IMR-90 (cell line): ENCODE measurements around the gene DNMT3A. TPM values are rescaled to one million over a fixed set of nuclear protein-coding genes. Genes with fewer than 3 reads are reported as not detected.

Source experiments
- ATAC-seq: fragments of 200-7000 bp; cut with Tn5 transposase; 2 replicates; pipeline ENCODE4 v1.9.1; 2020; ENCODE audit warnings: low read depth, mild to moderate bottlenecking, moderate library complexity
- BruUV-seq: library from RNA; stranded (reverse); fragments of 400-500 nt; replicated peaks from 2 replicates; lab custom pipeline; 2021; lab: Mats Ljungman, UMichigan
- CTCF ChIA-PET: fragments of 300-600 bp; formaldehyde crosslinking; extraction: SDS; loops from one replicate; lab custom pipeline; 2021; ENCODE audit warnings: antibody characterized with exemption; lab: Yijun Ruan, JAX
- POLR2A ChIA-PET: fragments of 300-600 bp; sonication (Branson Sonifier 250); formaldehyde crosslinking; loops from one replicate; lab custom pipeline; 2022; ENCODE audit warnings: antibody characterized with exemption; ENCODE audit not compliant: unreplicated experiment; lab: Charles Lee
- DNase-seq: peaks from one replicate; pipeline ENCODE4 v3.0.0; 2013
- H2AFZ ChIP-seq: replicated peaks from 2 replicates; pipeline ENCODE3; 2013; ENCODE audit warnings: low read length, mild to moderate bottlenecking; ENCODE audit not compliant: poor library complexity
- H2AK5ac ChIP-seq: 2 replicates; pipeline ENCODE4 v1.6.1; 2013; ENCODE audit warnings: low read depth, low read length, inconsistent platforms
- H2AK9ac ChIP-seq: replicated peaks from 2 replicates; pipeline ENCODE3; 2013; ENCODE audit warnings: mild to moderate bottlenecking, low read depth, low read length, moderate library complexity; ENCODE audit not compliant: poor library complexity
- H2BK120ac ChIP-seq: 2 replicates; pipeline ENCODE4 v1.6.1; 2013; ENCODE audit warnings: low read depth, low read length, inconsistent platforms
- H2BK15ac ChIP-seq: 3 replicates; pipeline ENCODE4 v1.6.1; 2013; ENCODE audit warnings: low read depth, low read length, inconsistent platforms
- H2BK20ac ChIP-seq: 2 replicates; pipeline ENCODE4 v1.6.1; 2013; ENCODE audit warnings: low read depth, mild to moderate bottlenecking, inconsistent platforms, low read length, moderate library complexity
- H2BK5ac ChIP-seq: 2 replicates; pipeline ENCODE4 v1.6.1; 2013; ENCODE audit warnings: mild to moderate bottlenecking, low read depth, low read length, inconsistent platforms; ENCODE audit not compliant: poor library complexity, severe bottlenecking
- H3K14ac ChIP-seq: replicated peaks from 2 replicates; pipeline ENCODE4 v1.6.1; 2013; ENCODE audit warnings: low read depth, low read length, inconsistent platforms
- H3K18ac ChIP-seq: 2 replicates; pipeline ENCODE4 v1.6.1; 2013; ENCODE audit warnings: low read depth, low read length, control low read depth
- H3K23ac ChIP-seq: 2 replicates; pipeline ENCODE4 v1.6.1; 2013; ENCODE audit warnings: low read depth, low read length, inconsistent platforms
- H3K27ac ChIP-seq: 2 replicates; pipeline ENCODE4 v1.5.1; 2013; ENCODE audit warnings: mild to moderate bottlenecking, control low read depth, low read length; ENCODE audit not compliant: insufficient read depth
- H3K27me3 ChIP-seq: 2 replicates; pipeline ENCODE4 v1.6.1; 2013; ENCODE audit warnings: low read length; ENCODE audit not compliant: control insufficient read depth, insufficient read depth
- H3K36me3 ChIP-seq: 2 replicates; pipeline ENCODE4 v1.6.1; 2013; ENCODE audit warnings: low read length, mixed read lengths; ENCODE audit not compliant: control insufficient read depth, insufficient read depth
- H3K4ac ChIP-seq: 2 replicates; pipeline ENCODE4 v1.6.1; 2013; ENCODE audit warnings: low read depth, low read length, inconsistent platforms
- H3K4me1 ChIP-seq: 2 replicates; pipeline ENCODE4 v1.6.1; 2013; ENCODE audit warnings: low read length, mixed read lengths; ENCODE audit not compliant: control insufficient read depth, insufficient read depth
- H3K4me2 ChIP-seq: 2 replicates; pipeline ENCODE4 v1.6.1; 2013; ENCODE audit warnings: low read depth, mild to moderate bottlenecking, control low read depth, low read length, moderate library complexity
- H3K4me3 ChIP-seq: 2 replicates; pipeline ENCODE4 v1.5.1; 2013; ENCODE audit warnings: low read depth, mild to moderate bottlenecking, control low read depth, low read length, moderate library complexity; ENCODE audit not compliant: insufficient read depth
- H3K56ac ChIP-seq: 2 replicates; pipeline ENCODE4 v1.6.1; 2013; ENCODE audit warnings: low read length, inconsistent platforms; ENCODE audit not compliant: insufficient read depth; ENCODE audit errors: extremely low read depth
- H3K79me1 ChIP-seq, 2 experiments: 2 replicates each; pipeline ENCODE4 v1.6.1; 2013; ENCODE audit warnings: low read length in 2 of 2, inconsistent platforms in 1 of 2, low read depth in 1 of 2
- H3K9ac ChIP-seq: 2 replicates; pipeline ENCODE4 v1.6.1; 2013; ENCODE audit warnings: low read depth, low read length, control low read depth
- H3K9me1 ChIP-seq: 2 replicates; pipeline ENCODE4 v1.6.1; 2013; ENCODE audit warnings: low read length, inconsistent platforms; ENCODE audit not compliant: insufficient read depth
- H3K9me3 ChIP-seq: 2 replicates; pipeline ENCODE4 v1.6.1; 2013; ENCODE audit warnings: low read length; ENCODE audit not compliant: control insufficient read depth, insufficient read depth
- H4K20me1 ChIP-seq: 2 replicates; pipeline ENCODE4 v1.6.1; 2013; ENCODE audit warnings: low read length, inconsistent platforms; ENCODE audit not compliant: insufficient read depth
- H4K5ac ChIP-seq: 2 replicates; pipeline ENCODE4 v1.6.1; 2013; ENCODE audit warnings: mild to moderate bottlenecking, low read depth, low read length, control low read depth
- H4K8ac ChIP-seq, 2 experiments: 2 replicates each; pipeline ENCODE4 v1.6.1; 2013; ENCODE audit warnings: low read depth in 2 of 2, low read length in 2 of 2, control low read depth in 1 of 2, inconsistent platforms in 1 of 2
- H4K91ac ChIP-seq: 2 replicates; pipeline ENCODE4 v1.6.1; 2013; ENCODE audit warnings: low read depth, low read length, inconsistent platforms; ENCODE audit not compliant: insufficient read depth
- MAFK ChIP-seq: IDR thresholded peaks from 2 replicates; pipeline ENCODE4 v1.6.1; 2012; ENCODE audit warnings: low read depth, low read length, improper control_type of control experiment
- POLR2A ChIP-seq: IDR thresholded peaks from 2 replicates; pipeline ENCODE4 v1.6.1; 2012; ENCODE audit warnings: mild to moderate bottlenecking, low read depth, low read length
- WGBS, 2 experiments: methylation state at CpG; one replicate each; pipeline versions ENCODE4 v1.1.5 to v1.1.7; 2013; ENCODE audit warnings: missing lambda C conversion rate in 2 of 2; ENCODE audit not compliant: insufficient read length in 1 of 2; ENCODE audit errors: extremely low coverage in 2 of 2; 5-methylcytosine and 5-hydroxymethylcytosine counted together
- dilution Hi-C: fragments of 300-500 bp; cut with HindIII; formaldehyde crosslinking; loops from one replicate; pipeline ENCODE4 v1.14.3; 2018; ENCODE audit warnings: low sequenced_read_pairs; ENCODE audit not compliant: unreplicated experiment
- in situ Hi-C: fragments of 300-500 bp; cut with MboI; formaldehyde crosslinking; loops from 3 replicates; pipeline ENCODE4 v1.14.3; 2019; ENCODE audit warnings: low sequenced_read_pairs, inconsistent platforms, mixed read lengths
- intact Hi-C: fragments of 100-400 bp; cut with micrococcal nuclease; formaldehyde crosslinking; loops from 2 replicates; pipeline ENCODE4 v1.10.0; 2022
- polyA plus RNA-seq, 3 experiments: library from polyadenylated mRNA; depleted of rRNA; stranded (reverse); fragments of >200 nt; gene quantifications; 2 replicates each; pipeline ENCODE4 v1.2.3, GENCODE V29; 2012; ENCODE audit warnings: low replicate concordance in 1 of 3
- total RNA-seq: library from RNA; depleted of rRNA; stranded (reverse); fragments of >200 nt; gene quantifications from 2 replicates; pipeline ENCODE4 v1.2.3, GENCODE V29; 2012
- TF ChIP-seq, protein P1 (sequence below): conservative IDR thresholded peaks from 2 replicates; pipeline ENCODE4 v1.5.1; 2012; ENCODE audit warnings: mild to moderate bottlenecking, low read depth, low read length, improper control_type of control experiment
- TF ChIP-seq, protein P2 (sequence below): fragments of 150-350 bp; IDR thresholded peaks from 2 replicates; pipeline ENCODE4 v1.6.1; 2017; ENCODE audit warnings: mild to moderate bottlenecking, antibody characterized with exemption, low read length, low read depth

The DNMT3A gene
- total and polyA plus RNA-seq, 2 of the 4 experiments (the other 2 are of a cell fraction) = 4.4 to 9.7 TPM

DNA sequence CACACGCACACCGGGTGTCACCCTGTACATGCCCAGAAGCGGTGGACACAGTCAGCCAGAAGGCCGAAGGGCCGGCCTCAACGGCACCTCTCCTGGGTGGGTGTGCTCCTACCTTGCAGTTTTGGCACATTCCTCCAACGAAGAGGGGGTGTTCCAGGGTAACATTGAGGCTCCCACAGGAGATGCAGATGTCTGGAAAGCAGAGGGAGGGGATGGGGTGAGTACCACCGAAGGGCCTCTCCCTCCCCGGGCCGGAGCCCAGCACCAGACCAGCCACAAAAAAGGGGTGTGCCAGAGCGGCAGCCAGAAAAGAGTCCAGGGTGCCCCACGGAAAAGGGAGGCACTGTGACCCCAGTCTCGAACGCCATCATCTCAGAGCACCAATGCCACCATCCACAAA lies 96.6 kb downstream of the DNMT3A start:
- no peak overlapping the region for H2BK15ac ChIP-seq
- dilution Hi-C loops (no loop called here), intact Hi-C loops (no loop called here), in situ Hi-C loops (no loop called here)
- H2BK5ac ChIP-seq = no peak overlapping the region
- TF ChIP-seq MAFK = no peak
- TF ChIP-seq POLR2A = no peak
- TF ChIP-seq, protein P1, sequence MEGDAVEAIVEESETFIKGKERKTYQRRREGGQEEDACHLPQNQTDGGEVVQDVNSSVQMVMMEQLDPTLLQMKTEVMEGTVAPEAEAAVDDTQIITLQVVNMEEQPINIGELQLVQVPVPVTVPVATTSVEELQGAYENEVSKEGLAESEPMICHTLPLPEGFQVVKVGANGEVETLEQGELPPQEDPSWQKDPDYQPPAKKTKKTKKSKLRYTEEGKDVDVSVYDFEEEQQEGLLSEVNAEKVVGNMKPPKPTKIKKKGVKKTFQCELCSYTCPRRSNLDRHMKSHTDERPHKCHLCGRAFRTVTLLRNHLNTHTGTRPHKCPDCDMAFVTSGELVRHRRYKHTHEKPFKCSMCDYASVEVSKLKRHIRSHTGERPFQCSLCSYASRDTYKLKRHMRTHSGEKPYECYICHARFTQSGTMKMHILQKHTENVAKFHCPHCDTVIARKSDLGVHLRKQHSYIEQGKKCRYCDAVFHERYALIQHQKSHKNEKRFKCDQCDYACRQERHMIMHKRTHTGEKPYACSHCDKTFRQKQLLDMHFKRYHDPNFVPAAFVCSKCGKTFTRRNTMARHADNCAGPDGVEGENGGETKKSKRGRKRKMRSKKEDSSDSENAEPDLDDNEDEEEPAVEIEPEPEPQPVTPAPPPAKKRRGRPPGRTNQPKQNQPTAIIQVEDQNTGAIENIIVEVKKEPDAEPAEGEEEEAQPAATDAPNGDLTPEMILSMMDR = no peak
- TF ChIP-seq, protein P2, sequence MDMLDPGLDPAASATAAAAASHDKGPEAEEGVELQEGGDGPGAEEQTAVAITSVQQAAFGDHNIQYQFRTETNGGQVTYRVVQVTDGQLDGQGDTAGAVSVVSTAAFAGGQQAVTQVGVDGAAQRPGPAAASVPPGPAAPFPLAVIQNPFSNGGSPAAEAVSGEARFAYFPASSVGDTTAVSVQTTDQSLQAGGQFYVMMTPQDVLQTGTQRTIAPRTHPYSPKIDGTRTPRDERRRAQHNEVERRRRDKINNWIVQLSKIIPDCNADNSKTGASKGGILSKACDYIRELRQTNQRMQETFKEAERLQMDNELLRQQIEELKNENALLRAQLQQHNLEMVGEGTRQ = no peak
- no peak overlapping the region for H2AFZ ChIP-seq
- H3K27ac ChIP-seq = no peak overlapping the region
- ATAC-seq = no peak
- H3K23ac ChIP-seq = no peak overlapping the region
- ChIA-PET POLR2A (no interaction called here), CTCF (no interaction called here)
- H3K14ac ChIP-seq = no peak overlapping the region
- no TSS peak for BruUV-seq
- H3K18ac ChIP-seq = no peak overlapping the region
- H2BK20ac ChIP-seq = no peak overlapping the region
- H4K91ac ChIP-seq = no peak overlapping the region
- H4K5ac ChIP-seq = no peak overlapping the region
- H3K27me3 ChIP-seq = no peaks in the 10 kb centered on the region
- no peak overlapping the region for H2AK5ac ChIP-seq
- no peak overlapping the region for H3K4ac ChIP-seq
- H2BK120ac ChIP-seq = no peak overlapping the region
- H3K36me3 ChIP-seq = peaks cover 69% of the 10 kb centered on the region
- H3K56ac ChIP-seq = no peak overlapping the region
- H3K4me3 ChIP-seq = no peak overlapping the region
- DNase-seq = no peak
- peaks cover 4% of the 10 kb centered on the region; the same call in 1 of the 2 replicates for H3K4me1 ChIP-seq
- H3K9ac ChIP-seq = no peak overlapping the region
- no peaks in the 10 kb centered on the region; the same call in 1 of the 2 replicates for H4K20me1 ChIP-seq
- H4K8ac ChIP-seq = no peak overlapping the region
- 95% methylated on average over 6 of the region's 14 CpGs; no CpG with 5 or more reads in 1 of the 2 experiments for WGBS, 2 experiments
- no peaks in the 10 kb centered on the region for H3K9me3 ChIP-seq
- 0 out of 4 replicates have a peak, but pooled peaks cover 0 to 2% of the 10 kb centered on the region in 2 experiments for H3K79me1 ChIP-seq
- H3K4me2 ChIP-seq = no peak overlapping the region
- no peaks in the 10 kb centered on the region; the same call in 1 of the 2 replicates for H3K9me1 ChIP-seq
- H2AK9ac ChIP-seq = no peak overlapping the region
